Stomach smooth muscle (tissue), 2 donors: ENCODE measurements around the gene C6orf141.
"Not testable (repeated sequence)": the region's sequence is repeated elsewhere in the genome, so short reads cannot be mapped to it uniquely, and the experiment has no call there.

Experiments
- H3K27ac ChIP-seq: one replicate; pipeline ENCODE4 v1.7.0; 2013; ENCODE audit warnings: mild to moderate bottlenecking, low read length, inconsistent platforms
- H3K27me3 ChIP-seq, 2 donors: one replicate each; pipeline ENCODE4 v1.7.0; 2013; ENCODE audit warnings: low read length in 2 of 2; ENCODE audit not compliant: insufficient read depth in 2 of 2, control insufficient read depth in 1 of 2
- H3K36me3 ChIP-seq, 2 donors: one replicate each; pipeline ENCODE4 v1.7.0; 2013; ENCODE audit warnings: low read length in 2 of 2; ENCODE audit not compliant: control insufficient read depth in 2 of 2, insufficient read depth in 2 of 2
- H3K4me1 ChIP-seq: one replicate; pipeline ENCODE4 v1.7.0; 2013; ENCODE audit warnings: low read length; ENCODE audit not compliant: control insufficient read depth, insufficient read depth
- H3K4me3 ChIP-seq, 2 donors: one replicate each; pipeline ENCODE4 v1.7.0; 2013; ENCODE audit warnings: low read length in 2 of 2
- H3K9ac ChIP-seq, 2 donors: one replicate each; pipeline ENCODE4 v1.7.0; 2013; ENCODE audit warnings: low read length in 2 of 2, mild to moderate bottlenecking in 1 of 2
- H3K9me3 ChIP-seq, 2 donors: one replicate each; pipeline ENCODE4 v1.7.0; 2013; ENCODE audit warnings: low read length in 2 of 2; ENCODE audit not compliant: control insufficient read depth in 2 of 2
- donor health status: healthy.
- donor health status: Pancreatic carcinoma.

C6orf141 gene

GRCh38 chr6:49579649-49580048 is 29.2 kb downstream of the C6orf141 start:
- no peaks in the 10 kb centered on the region for H3K36me3 ChIP-seq
- no peak overlapping the region for H3K4me3 ChIP-seq
- no peaks in the 10 kb centered on the region for H3K27me3 ChIP-seq
- H3K9ac ChIP-seq, result no peak overlapping the region
- no peaks in the 10 kb centered on the region for H3K9me3 ChIP-seq
- no peak overlapping the region for H3K27ac ChIP-seq
- H3K4me1 ChIP-seq, result no peaks in the 10 kb centered on the region

- no peak overlapping the region for H3K4me3 ChIP-seq
- H3K9me3 ChIP-seq, result no peaks in the 10 kb centered on the region
- no peaks in the 10 kb centered on the region for H3K36me3 ChIP-seq
- no peaks in the 10 kb centered on the region for H3K27me3 ChIP-seq
- no peak overlapping the region for H3K9ac ChIP-seq
- no peaks in the 10 kb centered on the region for H3K4me1 ChIP-seq
- H3K27ac ChIP-seq, result no peak overlapping the region
Measured at GRCh38 chr6:49582529-49582928, 32.1 kb downstream of the C6orf141 start.

- H3K27ac ChIP-seq, H3K36me3 ChIP-seq, H3K9me3 ChIP-seq, H3K27me3 ChIP-seq, H3K9ac ChIP-seq, H3K4me1 ChIP-seq, H3K4me3 ChIP-seq: not testable (repeated sequence)
Measured at GRCh38 chr6:49587262-49587661, 36.8 kb downstream of the C6orf141 start.
